GM12878 (cell line): ENCODE results near the gene BLOC1S3.

Experiments used
- BCL11A ChIP-seq: IDR thresholded peaks from 2 replicates; pipeline ENCODE4 v1.6.1; 2011; ENCODE audit warnings: low read depth, low read length
- BMI1 ChIP-seq: fragments of 450-650 bp; IDR thresholded peaks from 2 replicates; pipeline ENCODE4 v1.6.1; 2016; ENCODE audit warnings: mild to moderate bottlenecking, moderate library complexity, borderline replicate concordance
- CREB1 ChIP-seq: IDR thresholded peaks from 2 replicates; pipeline ENCODE4 v1.6.1; 2012; ENCODE audit warnings: low read depth, mild to moderate bottlenecking, inconsistent platforms
- CTCF ChIP-seq, 3 experiments: IDR thresholded peaks in 2 of 3; conservative IDR thresholded peaks in 1 of 3; 2 replicates each; pipeline ENCODE4 v1.5.1; 2011; ENCODE audit warnings: low read depth in 3 of 3, low read length in 3 of 3, mild to moderate bottlenecking in 3 of 3, control low read depth in 2 of 3, moderate library complexity in 2 of 3, inconsistent platforms in 1 of 3, mixed read lengths in 1 of 3; ENCODE audit not compliant: control insufficient read depth in 2 of 3, insufficient read depth in 1 of 3; ENCODE audit errors: extremely low read depth in 1 of 3
- E2F4 ChIP-seq: IDR thresholded peaks from 2 replicates; pipeline ENCODE4 v1.6.1; 2012; ENCODE audit warnings: low read depth, low read length, improper control_type of control experiment
- MYC ChIP-seq: IDR thresholded peaks from 2 replicates; pipeline ENCODE4 v1.6.1; 2011; ENCODE audit warnings: mild to moderate bottlenecking, low read length, moderate library complexity, inconsistent platforms; ENCODE audit not compliant: insufficient read depth, insufficient replicate concordance, insufficient read length, severe bottlenecking
- POLR2AphosphoS2 ChIP-seq: IDR thresholded peaks from 2 replicates; pipeline ENCODE4 v1.6.1; 2011; ENCODE audit warnings: low read depth, mild to moderate bottlenecking, low read length, improper control_type of control experiment, moderate library complexity
- POU2F2 ChIP-seq: IDR thresholded peaks from 3 replicates; pipeline ENCODE4 v1.6.1; 2011; ENCODE audit warnings: low read depth, mild to moderate bottlenecking, low read length, borderline replicate concordance
- SIN3A ChIP-seq: IDR thresholded peaks from 2 replicates; pipeline ENCODE4 v1.6.1; 2012; ENCODE audit warnings: low read depth, low read length, improper control_type of control experiment
- SIX5 ChIP-seq: IDR thresholded peaks from 2 replicates; pipeline ENCODE4 v1.6.1; 2011; ENCODE audit warnings: mild to moderate bottlenecking, low read depth, low read length, moderate library complexity; ENCODE audit not compliant: severe bottlenecking
- TF ChIP-seq, protein P1 (sequence below): fragments of 450-650 bp; IDR thresholded peaks from 2 replicates; pipeline ENCODE4 v1.6.1; 2016; ENCODE audit warnings: mild to moderate bottlenecking

DNA sequence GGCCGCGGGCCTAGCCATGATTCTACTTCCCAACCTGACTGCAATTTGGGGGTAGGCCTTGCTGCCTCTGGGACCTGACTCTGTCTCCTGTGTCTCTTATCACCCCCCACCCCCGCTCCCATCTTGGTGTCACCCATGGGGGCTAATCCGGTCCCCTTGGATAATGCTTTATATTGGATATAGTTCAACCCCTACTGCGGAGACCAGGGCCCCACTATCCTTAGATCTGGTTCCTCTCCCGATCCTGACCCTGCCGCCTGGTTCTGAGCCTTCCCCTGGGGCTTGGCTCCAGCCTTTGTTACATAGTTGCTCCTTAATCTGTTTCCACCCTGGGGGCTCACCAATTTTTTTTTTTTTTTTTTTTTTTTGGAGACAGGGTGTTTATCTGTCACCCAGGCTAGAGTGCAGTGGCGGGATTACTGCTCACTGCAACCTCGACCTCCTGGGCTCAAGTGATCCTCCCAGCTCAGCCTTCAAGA, 1.3 kb downstream of the BLOC1S3 start:
- TF ChIP-seq MYC (no peak), BMI1 (no peak), CREB1 (no peak), SIX5 (no peak), E2F4 (no peak), SIN3A (no peak), CTCF (IDR thresholded peaks at IDR 0.05 in 2 of 3, conservative IDR thresholded peaks at IDR 0.05 in 1 of 3; ENCODE audit: control insufficient read depth in 2 of 3, extremely low read depth in 1 of 3, insufficient read depth in 1 of 3, low read depth in 3 of 3, low read length in 3 of 3) (no peak), POLR2AphosphoS2 (no peak), POU2F2 (no peak), BCL11A (no peak)
- TF ChIP-seq, protein P1, sequence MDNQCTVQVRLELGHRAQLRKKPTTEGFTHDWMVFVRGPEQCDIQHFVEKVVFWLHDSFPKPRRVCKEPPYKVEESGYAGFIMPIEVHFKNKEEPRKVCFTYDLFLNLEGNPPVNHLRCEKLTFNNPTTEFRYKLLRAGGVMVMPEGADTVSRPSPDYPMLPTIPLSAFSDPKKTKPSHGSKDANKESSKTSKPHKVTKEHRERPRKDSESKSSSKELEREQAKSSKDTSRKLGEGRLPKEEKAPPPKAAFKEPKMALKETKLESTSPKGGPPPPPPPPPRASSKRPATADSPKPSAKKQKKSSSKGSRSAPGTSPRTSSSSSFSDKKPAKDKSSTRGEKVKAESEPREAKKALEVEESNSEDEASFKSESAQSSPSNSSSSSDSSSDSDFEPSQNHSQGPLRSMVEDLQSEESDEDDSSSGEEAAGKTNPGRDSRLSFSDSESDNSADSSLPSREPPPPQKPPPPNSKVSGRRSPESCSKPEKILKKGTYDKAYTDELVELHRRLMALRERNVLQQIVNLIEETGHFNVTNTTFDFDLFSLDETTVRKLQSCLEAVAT: peak; percentile 88
